ENCODE data around the gene MRPL50. TPM values are rescaled to one million over a fixed set of nuclear protein-coding genes. Genes with fewer than 3 reads are reported as not detected.

MRPL50 gene
- total RNA-seq, 1 experiment from 2014 or later, result 11.9 TPM

GRCh38 chr9:101435601-101436079, 37.2 kb upstream of the MRPL50 start, which contains the start of gene ALDOB:
ALDOB (minus strand) TSS chr9:101435774; CDS start chr9:101430887, 4,887 bp downstream.
- DNase-seq, result no peak
- Histone ChIP-seq H3K4me2 (no peak within 1 kb of the TSS), H3K9me3 (ENCODE audit: insufficient read depth, low read depth) (no peaks in the 10 kb centered on the region), H3K79me2 (ENCODE audit: low read depth) (no peaks in the 10 kb centered on the region), H3K27me3 (ENCODE audit: insufficient read depth, low read depth) (peaks cover 16% of the 10 kb centered on the region; the same call in 1 of the 2 replicates), H3K36me3 (ENCODE audit: low read depth) (no peaks in the 10 kb centered on the region), H4K20me1 (ENCODE audit: insufficient read depth) (no peaks in the 10 kb centered on the region), H3K4me1 (replicated peaks; ENCODE audit: insufficient read depth) (no peaks in the 10 kb centered on the region), H2AFZ (no peak within 1 kb of the TSS), H3F3A (ENCODE audit: insufficient read depth, low read depth) (no peaks in the 10 kb centered on the region), H3K27ac (no peak within 1 kb of the TSS), H3K4me3 (no peak within 1 kb of the TSS), H3K9me2 (ENCODE audit: insufficient read depth) (no peaks in the 10 kb centered on the region)
- POLR2A ChIA-PET (ENCODE audit: unreplicated experiment), result no interaction called here
- CTCF ChIA-PET, result interaction anchor here (0.6 kb wide), 1 partner anchor 28 kb away, joined by 3 read pairs; no protein-coding TSS in a partner anchor
- TF ChIP-seq EZH2 (IDR thresholded peaks at IDR 0.05; ENCODE audit: low read depth) (no peak), CTCF (conservative IDR thresholded peaks at IDR 0.05) (no peak)
- intact Hi-C loops (cut with micrococcal nuclease; ENCODE audit: unreplicated experiment), result no loop called here
- no TSS peak for BruUV-seq (replicated peaks)

- no peaks in the 10 kb centered on the region for H3K36me3 ChIP-seq (ENCODE audit: low read depth)
- ChIA-PET POLR2A (ENCODE audit: unreplicated experiment) (no interaction called here), CTCF (no interaction called here)
- intact Hi-C loops (cut with micrococcal nuclease; ENCODE audit: unreplicated experiment), result no loop called here
- peaks cover 18% of the 10 kb centered on the region; the same call in 1 of the 2 replicates for H3K27me3 ChIP-seq (ENCODE audit: insufficient read depth, low read depth)
- H3K4me2 ChIP-seq, result no peak overlapping the region
- no TSS peak for BruUV-seq (replicated peaks)
- TF ChIP-seq CTCF (conservative IDR thresholded peaks at IDR 0.05) (no peak), EZH2 (IDR thresholded peaks at IDR 0.05; ENCODE audit: low read depth) (no peak)
- DNase-seq, result no peak
- no peaks in the 10 kb centered on the region for H3K79me2 ChIP-seq (ENCODE audit: low read depth)
- no peaks in the 10 kb centered on the region for H3K4me1 ChIP-seq (replicated peaks; ENCODE audit: insufficient read depth)
- H3K27ac ChIP-seq, result no peak overlapping the region
- H3K4me3 ChIP-seq, result no peak overlapping the region
- H4K20me1 ChIP-seq (ENCODE audit: insufficient read depth), result no peaks in the 10 kb centered on the region
- H2AFZ ChIP-seq, result no peak overlapping the region
- no peaks in the 10 kb centered on the region for H3K9me2 ChIP-seq (ENCODE audit: insufficient read depth)
- H3F3A ChIP-seq (ENCODE audit: insufficient read depth, low read depth), result no peaks in the 10 kb centered on the region
- no peaks in the 10 kb centered on the region for H3K9me3 ChIP-seq (ENCODE audit: insufficient read depth, low read depth)
These were observed 36.6 kb upstream of the MRPL50 start for GRCh38 chr9:101434998-101435397.

GRCh38 chr9:101433229-101433628, 34.8 kb upstream of the MRPL50 start:
- Histone ChIP-seq H2AFZ (no peak overlapping the region), H3K4me3 (no peak overlapping the region), H3K27me3 (ENCODE audit: insufficient read depth, low read depth) (peaks cover 23% of the 10 kb centered on the region; the same call in 1 of the 2 replicates), H3K79me2 (ENCODE audit: low read depth) (no peaks in the 10 kb centered on the region), H4K20me1 (ENCODE audit: insufficient read depth) (no peaks in the 10 kb centered on the region), H3F3A (ENCODE audit: insufficient read depth, low read depth) (no peaks in the 10 kb centered on the region), H3K36me3 (ENCODE audit: low read depth) (no peaks in the 10 kb centered on the region), H3K9me2 (ENCODE audit: insufficient read depth) (no peaks in the 10 kb centered on the region), H3K4me2 (no peak overlapping the region), H3K9me3 (ENCODE audit: insufficient read depth, low read depth) (no peaks in the 10 kb centered on the region), H3K4me1 (replicated peaks; ENCODE audit: insufficient read depth) (no peaks in the 10 kb centered on the region), H3K27ac (no peak overlapping the region)
- ChIA-PET POLR2A (ENCODE audit: unreplicated experiment) (no interaction called here), CTCF (no interaction called here)
- no peak for DNase-seq
- no peak for TF ChIP-seq CTCF (conservative IDR thresholded peaks at IDR 0.05)
- no peak for TF ChIP-seq EZH2 (IDR thresholded peaks at IDR 0.05; ENCODE audit: low read depth)
- no TSS peak for BruUV-seq (replicated peaks)
- intact Hi-C loops (cut with micrococcal nuclease; ENCODE audit: unreplicated experiment), result no loop called here

Measured in PC-9 (cell line).